Type B pancreatic cell (in vitro differentiated cells): ENCODE results near the gene MYL9. TPM values are rescaled to one million over a fixed set of nuclear protein-coding genes. Genes with fewer than 3 reads are reported as not detected.

Source experiments
- DNase-seq: peaks from one replicate; pipeline ENCODE4 v3.0.0; 2021; ENCODE audit warnings: mixed read lengths; ENCODE audit not compliant: unreplicated experiment; ENCODE audit errors: extremely low spot score
- H3K27ac Mint-ChIP-seq: 2 replicates; pipeline ENCODE4 v1.8.0; 2021; ENCODE audit warnings: mild to moderate bottlenecking, mixed read lengths
- H3K27me3 Mint-ChIP-seq: 2 replicates; pipeline ENCODE4 v1.8.0; 2021; ENCODE audit warnings: mixed read lengths
- H3K36me3 Mint-ChIP-seq: 2 replicates; pipeline ENCODE4 v1.8.0; 2021; ENCODE audit warnings: mixed read lengths
- H3K4me1 Mint-ChIP-seq: one replicate; pipeline ENCODE4 v1.8.0; 2021; ENCODE audit warnings: mixed read lengths; ENCODE audit not compliant: unreplicated experiment
- H3K4me3 Mint-ChIP-seq: 2 replicates; pipeline ENCODE4 v1.8.0; 2021; ENCODE audit warnings: mild to moderate bottlenecking, mixed read lengths
- H3K9me3 Mint-ChIP-seq: 2 replicates; pipeline ENCODE4 v1.8.0; 2021; ENCODE audit warnings: mixed read lengths
- CTCF ChIP-seq: fragments of 200-600 bp; sonication (generic); conservative IDR thresholded peaks from 2 replicates; pipeline ENCODE4 v1.5.0; 2021; ENCODE audit warnings: antibody characterized with exemption, mild to moderate bottlenecking
- total RNA-seq: library from RNA; stranded (reverse); gene quantifications from 2 replicates; pipeline ENCODE4 v1.2.1, GENCODE V29; 2021; ENCODE audit warnings: low replicate concordance

MYL9 gene
- total RNA-seq, 1 donor from 2014 or later: 59.0 TPM

GRCh38 chr20:36544134-36545018, 3.1 kb downstream of the MYL9 start:
- Mint-ChIP-seq H3K4me3 (no peak overlapping the region), H3K9me3 (no peaks in the 10 kb centered on the region), H3K27me3 (no peaks in the 10 kb centered on the region), H3K27ac (no peak overlapping the region), H3K4me1 (peaks cover 12% of the 10 kb centered on the region), H3K36me3 (no peaks in the 10 kb centered on the region)
- no peak for DNase-seq
- no peak for TF ChIP-seq CTCF

- Mint-ChIP-seq H3K27me3 (no peaks in the 10 kb centered on the region), H3K4me1 (peaks cover 5% of the 10 kb centered on the region), H3K36me3 (no peaks in the 10 kb centered on the region), H3K9me3 (no peaks in the 10 kb centered on the region), H3K4me3 (no peak overlapping the region), H3K27ac (no peak overlapping the region)
- TF ChIP-seq CTCF: no peak
- no peak for DNase-seq
Measured at GRCh38 chr20:36546111-36546736, 4.9 kb downstream of the MYL9 start.

GRCh38 chr20:36547186-36548005, 6.1 kb downstream of the MYL9 start:
- DNase-seq: no peak
- H3K27ac Mint-ChIP-seq: no peak overlapping the region
- no peak overlapping the region for H3K4me3 Mint-ChIP-seq
- H3K4me1 Mint-ChIP-seq: peaks cover 5% of the 10 kb centered on the region
- no peaks in the 10 kb centered on the region for H3K36me3 Mint-ChIP-seq
- no peak for TF ChIP-seq CTCF
- no peaks in the 10 kb centered on the region for H3K27me3 Mint-ChIP-seq
- no peaks in the 10 kb centered on the region for H3K9me3 Mint-ChIP-seq

- no peak overlapping the region for H3K27ac Mint-ChIP-seq
- DNase-seq: no peak
Measured at GRCh38 chr20:36548006-36548315, 6.6 kb downstream of the MYL9 start.

More at GRCh38 chr20:36548006-36548315, 6.6 kb downstream of the MYL9 start:
- Mint-ChIP-seq H3K9me3 (no peaks in the 10 kb centered on the region), H3K36me3 (no peaks in the 10 kb centered on the region), H3K27me3 (no peaks in the 10 kb centered on the region), H3K4me1 (peaks cover 2% of the 10 kb centered on the region), H3K4me3 (no peak overlapping the region)
- peak; percentile 38 for TF ChIP-seq CTCF
